Stimulated activated CD4-positive, alpha-beta T cell treated with anti-CD3 and anti-CD28 coated beads, Interleukin-12 subunit alpha, Interleukin-12 subunit beta, amount 100 ng/mL, for 48 hours (primary cell): ENCODE measurements around the gene PHLPP1.

Experiments
- DNase-seq, 3 donors: peaks; one replicate each; pipeline ENCODE4 v3.0.0-alpha.2; 2020; ENCODE audit warnings: low read depth in 2 of 3, low spot score in 1 of 3

Gene PHLPP1

DNA sequence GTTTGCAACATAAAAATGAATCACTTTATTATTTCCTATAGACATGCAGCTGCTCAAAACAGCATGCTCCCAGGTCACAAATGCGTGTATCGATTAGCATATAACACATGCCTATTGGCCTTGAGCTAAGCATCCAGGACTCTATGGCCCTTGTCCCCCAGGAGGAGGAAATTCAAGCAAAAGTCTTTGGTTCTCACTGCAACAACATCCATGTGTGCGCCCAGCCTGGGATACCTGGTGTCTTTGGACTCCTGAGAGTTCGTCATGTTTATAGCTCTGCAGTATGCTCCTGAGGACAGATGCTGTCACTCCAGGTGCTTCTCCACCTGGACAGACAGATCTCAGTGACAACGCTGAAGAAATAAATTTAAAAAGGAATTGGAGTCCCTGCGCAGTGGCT, 284.6 kb downstream of the PHLPP1 start:
- no peak for DNase-seq

DNA sequence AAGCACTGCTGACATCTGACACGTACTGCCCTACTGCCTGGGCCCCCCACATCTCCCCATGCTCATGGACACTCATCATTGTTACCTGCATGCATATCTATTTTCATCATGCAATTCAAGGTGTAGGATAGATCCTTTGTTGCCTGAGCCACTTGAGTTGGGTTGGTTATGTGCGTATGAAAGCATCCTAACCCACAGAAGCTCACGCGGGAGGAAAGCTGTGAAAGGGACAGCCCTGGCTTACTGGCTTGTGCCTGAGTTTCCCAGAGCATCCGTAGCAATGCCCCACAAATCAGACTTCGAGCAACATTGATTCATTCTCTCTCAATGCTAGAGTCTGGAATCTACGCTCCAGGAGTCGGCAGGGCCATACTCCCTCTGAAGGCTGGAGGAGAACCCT, 285.5 kb downstream of the PHLPP1 start:
- DNase-seq: no peak

GRCh38 chr18:63001861-63002260, 286.5 kb downstream of the PHLPP1 start:
- DNase-seq: no peak

DNA sequence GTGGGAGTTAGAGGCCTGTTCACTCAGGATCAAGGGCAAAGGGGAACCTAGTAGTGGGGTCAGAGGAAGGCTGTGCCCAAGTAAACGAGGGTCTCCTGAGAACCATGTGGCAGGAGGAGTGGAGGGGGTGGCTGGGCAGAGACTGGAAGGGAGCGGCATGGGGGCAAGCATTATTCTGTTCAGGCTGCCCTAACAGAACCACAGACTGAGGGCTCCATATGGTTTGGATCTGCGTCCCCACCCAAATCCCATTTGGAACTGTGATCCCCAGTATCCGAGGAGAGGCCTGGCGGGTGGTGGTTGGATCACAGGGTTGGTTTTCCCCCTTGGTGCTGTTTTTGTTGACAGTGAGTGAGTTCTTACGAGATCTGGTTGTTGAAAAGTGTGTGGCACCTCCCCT, 287.0 kb downstream of the PHLPP1 start:
- DNase-seq: no peak

DNA sequence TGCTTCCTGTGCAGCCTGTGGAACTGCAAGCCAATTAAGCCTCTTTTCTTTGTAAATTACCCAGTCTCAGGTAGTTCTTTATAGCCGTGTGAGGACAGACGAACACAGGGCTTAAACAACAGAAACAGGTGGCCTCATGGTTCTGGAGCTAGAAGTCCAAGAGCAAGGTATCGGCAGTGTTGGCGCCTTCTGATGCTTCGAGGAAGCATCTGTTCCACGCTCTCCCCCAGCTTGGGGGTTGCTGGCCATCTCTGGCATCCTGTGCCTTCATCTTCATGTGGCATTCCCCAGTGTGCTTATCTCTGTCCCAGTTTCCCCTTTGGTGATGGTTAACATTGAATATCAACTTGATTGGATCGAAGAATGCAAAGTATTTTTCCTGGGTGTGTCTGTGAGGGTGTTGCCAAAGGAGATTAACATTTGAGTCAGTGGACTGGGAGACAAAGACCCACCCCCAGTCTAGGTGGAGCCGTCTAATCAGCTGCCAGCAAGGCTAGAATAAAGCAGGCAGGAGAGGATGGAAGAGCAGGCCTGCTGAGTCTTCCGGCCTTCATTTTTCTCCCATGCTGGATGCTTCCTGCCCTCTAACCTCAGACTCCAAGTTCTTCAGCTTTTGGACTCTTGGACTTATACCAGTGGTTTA, 287.6 kb downstream of the PHLPP1 start:
- no peak for DNase-seq

GRCh38 chr18:63003899-63004298, 288.6 kb downstream of the PHLPP1 start:
- DNase-seq: no peak

GRCh38 chr18:63004466-63005089, 289.2 kb downstream of the PHLPP1 start:
- no peak for DNase-seq

DNA sequence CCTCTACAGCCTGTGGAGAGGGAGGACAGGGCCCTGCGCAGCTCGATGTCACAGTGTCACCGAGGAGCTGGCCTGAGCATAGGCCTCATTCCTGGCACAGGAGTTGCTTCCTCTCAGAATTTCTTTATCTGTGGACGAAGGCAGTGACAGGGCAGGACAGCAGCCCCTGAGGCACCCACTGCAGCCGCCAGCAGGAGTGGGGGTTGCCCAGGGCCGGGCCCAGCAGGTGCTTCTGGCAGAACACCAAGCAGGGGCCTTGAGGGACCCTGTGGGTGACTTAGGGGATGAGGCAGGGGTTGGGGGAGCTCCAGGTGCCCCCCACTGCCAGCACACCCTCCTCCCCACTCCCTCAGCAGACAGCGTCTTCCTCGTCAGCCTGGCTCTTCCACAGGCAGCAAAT, 290.0 kb downstream of the PHLPP1 start:
- DNase-seq: no peak

- no peak for DNase-seq
Observed at GRCh38 chr18:63007231-63007630, 291.9 kb downstream of the PHLPP1 start.

DNA sequence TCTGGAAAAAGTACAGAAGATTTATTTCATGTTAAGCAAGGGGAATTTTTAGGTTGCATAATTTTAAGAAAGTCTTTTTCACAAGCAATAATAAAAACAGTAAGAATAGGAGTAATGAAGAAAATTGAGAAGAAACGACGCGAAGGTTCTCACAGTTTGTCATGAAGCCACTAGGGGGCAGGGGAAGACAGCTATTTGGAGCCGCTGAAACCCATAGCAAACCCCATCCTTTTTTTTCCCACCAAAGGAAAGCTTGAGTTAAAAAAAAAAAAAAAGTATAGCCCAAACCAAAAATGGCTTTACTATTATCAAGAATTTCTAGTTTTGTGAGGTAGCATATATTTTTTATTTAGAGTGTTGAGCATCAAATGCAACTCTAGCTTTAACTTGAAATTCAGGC, 300.9 kb downstream of the PHLPP1 start:
- DNase-seq: peak in 2 of 3 donors; percentile 24 to 42

DNA sequence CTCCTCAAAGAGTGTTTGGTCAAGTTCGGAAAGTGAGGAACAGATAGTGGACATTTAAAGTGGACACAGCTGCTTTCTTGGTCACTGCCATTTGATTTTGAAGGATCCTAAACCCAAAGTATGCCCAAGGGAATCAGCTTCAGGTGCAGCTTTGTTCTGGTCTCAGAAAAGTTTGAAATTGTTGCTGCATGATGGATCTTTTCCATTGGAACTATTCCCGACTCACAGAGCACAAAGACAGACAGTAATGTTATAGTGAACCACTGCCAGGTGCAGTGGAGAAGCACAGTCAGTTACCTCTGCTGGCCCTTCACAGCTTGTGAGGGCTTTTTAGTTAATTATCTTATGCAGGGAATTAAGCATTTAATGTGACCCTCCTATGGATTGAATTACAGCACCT, 301.7 kb downstream of the PHLPP1 start:
- no peak for DNase-seq

- DNase-seq: no peak
Observed at GRCh38 chr18:63017977-63018376, 302.6 kb downstream of the PHLPP1 start.

DNA sequence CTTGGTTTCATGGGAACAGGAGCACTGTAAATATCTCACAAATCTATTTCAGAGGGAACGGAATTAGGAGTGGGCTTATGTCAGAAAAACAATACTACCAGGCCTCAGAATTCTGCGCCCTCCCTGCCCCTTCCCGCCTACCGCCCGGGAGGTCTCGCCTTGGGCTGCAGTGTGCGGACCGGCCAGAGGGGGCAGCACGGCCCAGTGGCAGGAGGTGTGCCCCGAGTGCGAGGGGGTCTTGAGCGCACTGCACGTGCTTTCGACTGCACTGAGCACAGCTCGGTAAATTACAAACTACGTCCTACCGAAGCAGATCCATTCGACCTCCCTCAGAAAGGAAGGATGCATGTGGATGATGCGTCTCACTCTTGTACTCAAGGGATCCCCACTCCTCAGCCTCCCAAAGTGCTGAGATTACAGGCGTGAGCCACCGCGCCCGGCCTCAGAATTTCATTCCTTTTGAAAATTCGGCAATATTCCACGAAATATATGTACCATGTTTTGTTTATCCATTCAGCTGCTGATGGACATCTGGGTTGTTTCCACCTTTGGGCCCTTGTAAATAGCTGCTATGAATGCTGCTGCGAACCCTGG, 307.2 kb downstream of the PHLPP1 start:
- DNase-seq: no peak

- DNase-seq: no peak
Observed at GRCh38 chr18:63025251-63026090, 310.1 kb downstream of the PHLPP1 start.

- DNase-seq: no peak
Observed at GRCh38 chr18:63028380-63028779, 313.0 kb downstream of the PHLPP1 start.
